NCI-H748 treated with DMSO at 0.1 percent for 48 hours (cell line): ENCODE data around the gene OR11G2.
A peak's percentile ranks its signal among the peaks of the same experiment; 100 is the strongest.
"Not testable (repeated sequence)": the region's sequence is repeated elsewhere in the genome, so short reads cannot be mapped to it uniquely, and the experiment has no call there.

ENCODE experiments used
- DNase-seq: peaks from one replicate; lab custom pipeline; 2025; lab: John Stamatoyannopoulos, UW

Gene OR11G2

DNA sequence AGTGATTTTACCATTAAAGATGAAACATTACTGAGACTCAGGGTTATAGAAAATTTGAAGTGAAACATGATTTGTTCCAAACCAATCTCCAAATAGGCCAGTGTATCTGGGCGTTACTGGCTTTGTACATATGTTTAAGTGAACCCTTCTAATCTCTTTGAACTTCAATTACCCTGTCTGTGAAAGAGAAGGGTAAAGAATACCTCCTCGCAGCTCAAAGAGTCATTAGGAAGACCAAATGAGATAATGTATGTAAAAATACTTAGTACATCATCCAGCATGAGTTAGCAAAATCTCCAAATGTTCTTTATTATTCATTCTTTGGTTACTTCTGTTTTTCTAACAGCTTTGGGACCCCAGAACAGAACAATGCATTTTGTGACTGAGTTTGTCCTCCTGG is 32.7 kb downstream of the OR11G2 start, which contains the start of gene OR11H6:
TSS of gene OR11H6 (plus strand) at position 301 of the 400 bp plus-strand sequence. CDS start at position 301, 0 bp downstream.
- DNase-seq, result no peak

DNA sequence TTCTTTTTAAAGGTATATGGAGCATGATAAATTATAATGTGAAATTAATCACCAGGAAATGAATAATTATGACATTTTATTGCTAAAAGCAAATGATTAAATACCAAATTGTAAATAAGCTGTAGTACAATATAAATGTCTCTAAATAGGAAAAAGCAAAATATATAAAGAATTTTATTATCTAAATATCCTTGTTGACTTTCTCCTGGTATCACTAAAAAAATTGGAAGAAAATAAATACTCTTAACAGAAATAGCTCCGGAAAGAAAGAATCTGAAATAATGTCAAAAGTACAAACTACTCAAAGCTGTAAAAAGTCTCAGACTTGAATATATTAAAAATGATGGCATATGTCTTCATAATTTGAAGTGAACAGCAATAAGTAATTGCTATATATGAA is 38.0 kb downstream of the OR11G2 start, which contains the start of gene OR11H7:
TSS of gene OR11H7 (plus strand) at position 301 of the 400 bp plus-strand sequence.
- no peak for DNase-seq

DNA sequence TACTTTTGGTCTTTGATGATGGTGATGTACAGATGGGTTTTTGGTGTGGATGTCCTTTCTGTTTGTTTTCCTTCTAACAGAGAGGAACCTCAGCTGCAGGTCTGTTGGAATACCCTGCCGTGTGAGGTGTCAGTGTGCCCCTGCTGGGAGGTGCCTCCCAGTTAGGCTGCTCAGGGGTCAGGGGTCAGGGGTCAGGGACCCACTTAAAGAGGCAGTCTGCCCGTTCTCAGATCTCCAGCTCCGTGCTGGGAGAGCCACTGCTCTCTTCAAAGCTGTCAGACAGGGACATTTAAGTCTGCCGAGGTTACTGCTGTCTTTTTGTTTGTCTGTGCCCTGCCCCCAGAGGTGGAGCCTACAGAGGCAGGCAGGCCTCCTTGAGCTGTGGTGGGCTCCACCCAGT is 44.7 kb downstream of the OR11G2 start:
- DNase-seq, result not testable (repeated sequence)

DNA sequence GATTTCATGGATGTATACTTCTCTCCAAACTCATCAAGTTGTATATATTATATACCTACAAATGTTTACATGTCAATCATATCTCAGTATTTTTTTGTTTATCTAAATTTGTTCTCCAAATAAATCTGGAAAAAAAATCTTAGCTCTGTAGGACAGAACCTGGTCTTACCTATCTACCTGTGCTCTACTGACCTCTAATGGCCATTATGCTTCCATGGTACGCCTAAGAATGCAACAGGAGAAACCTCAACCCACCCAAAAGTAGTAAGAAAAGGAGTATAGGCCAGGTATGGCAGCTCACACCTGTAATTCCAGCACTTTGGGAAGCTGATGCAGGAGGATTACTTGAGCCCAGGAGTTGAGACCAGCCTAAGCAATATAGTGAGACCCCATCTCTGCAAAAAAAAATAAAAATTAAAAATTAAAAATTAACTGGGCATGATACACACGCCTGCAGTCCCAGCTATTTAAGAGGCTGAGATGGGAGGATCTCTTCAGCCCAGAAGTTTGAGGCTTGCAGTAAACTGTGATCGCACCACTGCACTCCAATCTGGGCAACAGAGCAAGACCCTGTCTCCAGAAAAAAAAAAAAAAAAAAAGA is 57.0 kb downstream of the OR11G2 start:
- peak; percentile 5 for DNase-seq
